Activated CD4-positive, alpha-beta T cell treated with anti-CD3 and anti-CD28 coated beads, Interleukin-2, amount 10 ng/mL, durations not matched to agents 24 days and 14 days (primary cell): Measurements from ENCODE around the gene FHOD3. TPM values are rescaled to one million over a fixed set of nuclear protein-coding genes. Genes with fewer than 3 reads are reported as not detected.

Source experiments
- DNase-seq: peaks from one replicate; pipeline ENCODE4 v3.0.0; 2022
- H3K27ac Mint-ChIP-seq: one replicate; pipeline ENCODE4 v1.8.0; 2022; ENCODE audit warnings: mild to moderate bottlenecking, mixed read lengths
- H3K27me3 Mint-ChIP-seq: one replicate; pipeline ENCODE4 v1.8.0; 2022; ENCODE audit warnings: mixed read lengths
- H3K36me3 Mint-ChIP-seq: one replicate; pipeline ENCODE4 v1.8.0; 2022; ENCODE audit warnings: low read depth, mild to moderate bottlenecking, mixed read lengths
- H3K4me1 Mint-ChIP-seq: one replicate; pipeline ENCODE4 v1.8.0; 2021; ENCODE audit warnings: mixed read lengths
- H3K4me3 Mint-ChIP-seq: one replicate; pipeline ENCODE4 v1.8.0; 2022; ENCODE audit warnings: mild to moderate bottlenecking, moderate library complexity, mixed read lengths
- H3K9me3 Mint-ChIP-seq: one replicate; pipeline ENCODE4 v1.8.0; 2021; ENCODE audit warnings: mixed read lengths
- intact Hi-C: fragments of 100-400 bp; cut with micrococcal nuclease; formaldehyde crosslinking; loops from one replicate; pipeline ENCODE4 v1.15.1; 2023
- total RNA-seq: library from RNA; stranded (reverse); gene quantifications from 2 replicates; pipeline ENCODE4 v1.2.3, GENCODE V29; 2022

FHOD3 gene
- total RNA-seq, 1 donor from 2014 or later: not detected

DNA sequence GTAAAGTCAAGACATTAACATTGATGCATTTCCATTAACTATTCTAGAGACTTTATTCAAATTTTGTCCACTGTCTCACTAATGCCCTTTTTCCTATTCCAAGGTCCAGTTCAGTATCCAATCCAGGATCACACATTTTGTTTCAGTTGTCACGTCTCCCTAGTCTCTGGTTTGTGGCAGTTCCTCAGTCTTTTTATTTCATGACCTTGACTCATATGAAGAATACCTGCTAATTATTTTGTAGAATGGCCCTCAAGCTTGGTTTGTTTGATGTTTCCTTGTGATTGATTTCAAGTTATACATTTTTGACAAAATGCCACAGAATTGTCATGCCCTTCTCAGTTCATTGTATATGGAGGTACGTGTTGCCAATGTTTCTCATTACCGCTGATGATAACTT is 145.2 kb downstream of the FHOD3 start:
- Mint-ChIP-seq H3K4me1 (no peaks in the 10 kb centered on the region), H3K27me3 (no peaks in the 10 kb centered on the region), H3K9me3 (no peaks in the 10 kb centered on the region), H3K27ac (no peak overlapping the region), H3K36me3 (no peaks in the 10 kb centered on the region), H3K4me3 (no peak overlapping the region)
- DNase-seq: no peak
- intact Hi-C loops: no loop called here

DNA sequence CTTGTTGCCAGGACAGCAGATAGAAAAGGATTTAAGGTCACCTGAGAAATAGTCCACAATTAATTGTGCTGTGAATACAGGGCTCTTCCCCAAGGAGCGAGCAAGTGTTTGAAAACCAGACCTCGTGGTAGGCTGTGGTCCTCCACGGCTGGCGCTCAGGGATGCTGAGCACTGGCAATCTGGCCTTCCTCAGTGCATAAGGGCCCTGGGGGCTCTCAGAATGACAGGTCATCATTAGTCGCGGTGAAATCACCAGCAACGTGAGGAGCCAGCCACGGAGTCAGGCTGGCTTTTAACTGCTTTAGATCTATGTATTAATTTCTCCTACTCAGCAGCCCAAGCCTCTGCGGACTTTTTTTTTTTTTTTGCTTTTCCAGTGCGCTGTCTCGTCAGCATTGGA is 148.5 kb downstream of the FHOD3 start:
- Mint-ChIP-seq H3K9me3 (no peaks in the 10 kb centered on the region), H3K4me1 (no peaks in the 10 kb centered on the region), H3K36me3 (no peaks in the 10 kb centered on the region), H3K27me3 (peaks cover 2% of the 10 kb centered on the region), H3K27ac (no peak overlapping the region), H3K4me3 (no peak overlapping the region)
- intact Hi-C loops: no loop called here
- DNase-seq: no peak

DNA sequence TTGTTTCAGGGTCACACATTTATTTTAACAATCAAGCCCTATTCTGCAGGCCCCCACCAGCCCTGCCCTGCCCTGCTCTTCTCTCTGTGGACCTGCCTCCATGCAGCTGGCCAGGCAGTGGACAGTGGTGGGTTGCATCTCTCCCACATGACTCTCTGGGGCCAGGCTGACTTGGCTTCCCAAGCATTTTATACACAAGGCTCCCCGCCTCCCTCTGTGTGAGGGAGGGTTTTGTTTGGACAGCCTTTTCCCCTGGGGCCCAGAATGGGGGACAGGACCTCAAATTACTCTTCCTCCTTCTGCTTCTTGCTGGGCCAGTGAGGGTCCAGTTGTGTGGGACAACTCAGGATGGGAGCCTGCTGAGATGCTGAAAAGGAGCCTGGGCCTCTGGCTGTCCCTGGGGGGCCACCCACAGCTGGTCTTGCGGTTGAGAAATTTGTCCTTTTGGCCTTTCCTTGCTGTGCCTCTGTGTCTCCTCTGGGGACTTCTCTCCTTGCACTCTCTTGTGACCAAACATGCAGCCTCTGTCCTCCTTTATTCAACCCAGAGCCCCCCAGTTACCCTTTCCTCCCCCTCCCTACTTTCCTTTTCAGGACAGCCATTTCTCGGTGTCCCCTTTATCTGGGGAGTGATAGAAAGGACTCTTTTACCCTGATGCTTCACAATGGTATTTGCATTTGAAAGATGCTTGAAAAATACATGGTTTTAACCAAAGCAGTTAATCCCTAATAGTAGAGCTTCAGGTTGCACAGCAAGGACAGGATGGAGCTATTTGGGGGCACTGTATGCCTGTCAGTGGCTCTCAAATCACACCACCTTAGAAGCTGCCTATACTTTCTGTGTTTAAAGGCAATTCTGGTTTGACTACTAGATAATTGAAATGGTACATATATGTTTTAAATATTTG is 151.1 kb downstream of the FHOD3 start:
- Mint-ChIP-seq H3K36me3 (no peaks in the 10 kb centered on the region), H3K4me1 (no peaks in the 10 kb centered on the region), H3K27ac (no peak overlapping the region), H3K9me3 (no peaks in the 10 kb centered on the region), H3K27me3 (peaks cover 2% of the 10 kb centered on the region), H3K4me3 (no peak overlapping the region)
- no peak for DNase-seq
- intact Hi-C loops: no loop called here

DNA sequence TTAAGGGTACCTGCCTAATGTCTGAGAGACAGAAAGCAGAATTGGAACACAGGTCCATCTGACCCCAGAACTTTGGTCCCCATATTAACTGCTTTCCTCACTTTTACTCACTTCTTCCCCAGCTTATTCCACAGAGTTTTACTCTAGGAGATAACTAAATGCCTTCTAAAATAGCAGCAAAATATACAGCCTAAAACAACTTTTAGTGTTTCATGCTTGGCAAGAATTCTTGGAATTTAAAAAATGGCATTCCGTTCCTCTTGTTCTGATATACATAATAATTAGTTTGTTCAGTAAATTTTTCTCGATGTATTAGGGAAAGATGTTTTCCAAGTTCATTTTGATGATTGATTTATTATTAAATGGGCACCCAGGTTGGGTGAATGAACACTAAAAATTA is 151.9 kb downstream of the FHOD3 start:
- intact Hi-C loops: no loop called here
- Mint-ChIP-seq H3K9me3 (no peaks in the 10 kb centered on the region), H3K36me3 (no peaks in the 10 kb centered on the region), H3K4me3 (no peak overlapping the region), H3K27me3 (peaks cover 2% of the 10 kb centered on the region), H3K27ac (no peak overlapping the region), H3K4me1 (no peaks in the 10 kb centered on the region)
- no peak for DNase-seq

DNA sequence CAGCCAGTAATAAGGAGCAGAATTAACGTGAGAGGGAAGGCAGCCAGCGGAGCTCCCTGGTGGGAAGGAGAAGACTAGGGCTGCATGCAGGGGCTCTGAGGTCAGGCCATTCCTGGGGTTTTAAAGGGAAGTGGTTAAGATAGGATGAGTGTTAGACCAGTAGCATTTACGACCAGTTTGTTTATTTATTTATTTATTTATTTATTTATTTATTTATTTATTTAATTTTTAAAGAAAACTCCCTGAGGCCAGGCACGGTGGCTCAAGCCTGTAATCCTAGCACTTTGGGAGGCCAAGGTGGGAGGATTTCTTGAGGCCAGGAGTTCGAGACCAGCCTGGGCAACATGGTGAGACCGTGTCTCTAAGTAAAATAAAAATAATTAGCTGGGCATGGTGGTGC is 152.8 kb downstream of the FHOD3 start:
- Mint-ChIP-seq H3K9me3 (no peaks in the 10 kb centered on the region), H3K4me1 (no peaks in the 10 kb centered on the region), H3K4me3 (no peak overlapping the region), H3K27ac (no peak overlapping the region), H3K27me3 (peaks cover 2% of the 10 kb centered on the region), H3K36me3 (no peaks in the 10 kb centered on the region)
- intact Hi-C loops: no loop called here
- DNase-seq: no peak

DNA sequence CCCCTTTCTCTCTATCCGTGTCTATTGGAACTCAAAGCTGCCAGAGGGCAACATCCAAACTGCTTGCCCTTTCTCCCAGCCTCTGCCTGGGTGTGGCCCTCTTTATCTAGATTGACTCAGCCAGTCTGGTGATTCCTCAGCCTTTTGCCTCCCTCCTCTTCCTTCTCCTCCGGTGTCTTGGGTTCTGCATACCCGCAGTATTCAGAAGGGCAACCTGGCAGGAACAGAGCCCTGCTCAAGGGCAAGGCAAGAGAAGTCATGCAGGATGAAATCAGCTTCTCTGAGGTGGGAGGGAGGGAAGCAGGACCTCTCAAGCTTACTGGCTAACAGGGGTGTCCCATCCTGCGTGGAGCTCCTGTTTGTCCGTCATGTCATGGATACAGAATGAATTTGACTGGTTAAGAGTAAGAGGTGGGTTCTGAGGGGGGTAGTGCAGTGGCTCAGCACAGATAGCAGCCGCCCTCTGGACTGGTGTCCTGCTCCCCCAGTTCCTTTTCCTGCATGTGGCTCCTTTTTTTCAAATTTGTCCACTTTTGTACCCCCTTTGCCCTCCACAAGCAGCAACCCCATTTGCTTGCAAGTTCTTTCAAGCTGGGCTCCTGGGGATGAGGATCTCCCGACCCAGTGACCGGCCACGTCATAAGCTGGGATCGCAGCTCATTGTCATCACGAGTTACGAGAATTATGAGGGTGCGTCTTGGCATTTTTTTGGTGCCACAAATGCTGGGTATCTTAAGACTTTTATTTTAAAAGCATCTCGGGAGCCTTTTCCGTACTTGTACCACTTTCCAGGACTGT is 154.1 kb downstream of the FHOD3 start:
- H3K9me3 Mint-ChIP-seq: no peaks in the 10 kb centered on the region
- no peak for DNase-seq
- H3K27ac Mint-ChIP-seq: no peak overlapping the region
- H3K36me3 Mint-ChIP-seq: no peaks in the 10 kb centered on the region
- no peak overlapping the region for H3K4me3 Mint-ChIP-seq
- H3K4me1 Mint-ChIP-seq: no peaks in the 10 kb centered on the region
- peaks cover 2% of the 10 kb centered on the region for H3K27me3 Mint-ChIP-seq
- intact Hi-C loops: no loop called here

DNA sequence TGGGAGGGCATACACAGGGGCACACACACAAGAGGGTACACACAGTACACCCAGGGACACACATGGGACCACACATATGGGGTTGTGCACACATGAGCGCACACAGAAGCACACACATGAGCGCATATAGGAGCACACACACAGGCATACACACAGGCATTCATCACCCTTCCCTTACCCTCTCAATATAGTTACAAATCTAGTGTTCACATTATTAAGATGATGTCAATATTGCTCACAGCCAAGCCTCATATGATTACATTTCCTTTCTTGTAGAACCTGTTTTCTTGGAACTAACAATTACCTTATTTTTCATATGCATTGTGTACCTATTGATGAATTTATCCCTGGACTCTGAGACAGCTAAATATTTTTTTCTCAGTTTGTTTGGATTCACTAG is 156.7 kb downstream of the FHOD3 start:
- no peaks in the 10 kb centered on the region for H3K36me3 Mint-ChIP-seq

DNA sequence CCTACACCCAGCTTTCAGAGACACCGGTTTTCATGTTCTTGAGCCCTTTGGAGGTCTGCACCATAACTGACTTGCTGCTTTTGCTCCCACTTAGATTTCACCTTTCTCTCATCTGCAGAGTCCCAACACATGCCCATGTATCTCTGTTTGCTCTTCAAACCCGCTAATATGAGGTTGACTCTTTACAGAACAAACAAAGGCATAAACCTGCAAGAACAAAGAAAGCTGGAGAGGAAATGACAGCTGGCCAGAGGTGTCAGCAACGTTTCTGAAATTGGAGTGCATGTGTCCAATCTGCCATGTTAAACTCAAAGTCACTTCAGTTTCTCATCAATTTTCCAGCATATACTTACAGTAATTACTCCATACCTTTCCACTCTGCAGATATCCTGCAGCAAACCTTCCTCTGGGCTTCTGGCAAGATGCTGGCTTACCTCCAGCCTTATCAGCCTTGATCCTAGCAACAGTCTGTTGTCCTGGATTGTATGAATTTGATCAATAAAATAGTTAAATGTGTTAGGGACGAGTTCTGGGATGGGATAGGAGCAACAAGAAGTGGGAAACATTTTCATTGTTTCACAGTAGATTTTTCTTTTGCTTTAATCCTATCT is 157.4 kb downstream of the FHOD3 start:
- Mint-ChIP-seq H3K27ac (no peak overlapping the region), H3K4me3 (no peak overlapping the region), H3K4me1 (no peaks in the 10 kb centered on the region)

More for the DNA sequence above, 156.7 kb downstream of the FHOD3 start:
- H3K9me3 Mint-ChIP-seq: no peaks in the 10 kb centered on the region
- no peaks in the 10 kb centered on the region for H3K4me1 Mint-ChIP-seq
- DNase-seq: no peak
- H3K27ac Mint-ChIP-seq: no peak overlapping the region
- H3K27me3 Mint-ChIP-seq: no peaks in the 10 kb centered on the region
- H3K4me3 Mint-ChIP-seq: no peak overlapping the region
- intact Hi-C loops: no loop called here

DNA sequence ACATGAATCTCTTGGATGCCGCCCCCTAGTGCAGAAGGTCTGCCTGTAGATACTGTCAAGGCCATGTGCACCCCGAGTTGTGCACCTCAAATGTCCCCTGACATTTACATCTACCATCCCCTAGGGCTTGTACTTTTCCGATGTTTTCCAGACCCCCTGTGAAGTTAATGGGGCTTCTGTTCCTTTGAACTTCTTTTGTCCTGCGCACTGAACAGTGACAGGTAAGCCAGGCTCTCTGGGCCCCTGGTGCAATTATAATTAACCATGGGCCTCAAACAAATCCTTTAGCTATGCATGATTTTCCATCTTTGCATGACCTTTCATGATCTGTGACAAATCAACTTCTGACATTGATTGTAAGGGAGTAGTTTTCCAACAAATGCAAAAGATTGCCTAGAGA is 158.4 kb downstream of the FHOD3 start:
- intact Hi-C loops: no loop called here
- H3K9me3 Mint-ChIP-seq: no peaks in the 10 kb centered on the region
- DNase-seq: no peak
- no peak overlapping the region for H3K4me3 Mint-ChIP-seq
- no peaks in the 10 kb centered on the region for H3K27me3 Mint-ChIP-seq
- H3K27ac Mint-ChIP-seq: no peak overlapping the region
- H3K4me1 Mint-ChIP-seq: no peaks in the 10 kb centered on the region
- no peaks in the 10 kb centered on the region for H3K36me3 Mint-ChIP-seq

More for the DNA sequence above, 157.4 kb downstream of the FHOD3 start:
- Mint-ChIP-seq H3K9me3 (no peaks in the 10 kb centered on the region), H3K27me3 (no peaks in the 10 kb centered on the region), H3K36me3 (no peaks in the 10 kb centered on the region)
- DNase-seq: no peak
- intact Hi-C loops: no loop called here

DNA sequence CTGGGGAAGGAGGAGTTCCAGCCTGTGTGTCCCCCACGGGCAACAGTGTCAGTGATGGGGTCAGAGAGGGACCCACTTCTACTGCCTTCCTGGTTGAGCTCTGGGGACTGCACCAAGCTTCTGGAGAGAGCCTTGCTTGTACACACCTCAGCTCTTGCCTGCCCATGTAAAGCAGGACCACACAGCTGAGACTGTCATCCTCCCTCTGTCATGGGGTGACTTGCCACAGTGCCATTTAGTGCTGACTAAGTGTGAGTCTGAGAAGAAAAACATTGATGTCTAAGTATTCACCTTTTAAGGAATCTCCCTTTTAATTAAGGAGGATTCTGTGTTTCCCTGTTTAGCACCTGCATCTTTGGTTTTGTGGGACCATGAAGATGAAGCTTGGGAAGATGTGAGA is 159.1 kb downstream of the FHOD3 start:
- Mint-ChIP-seq H3K4me1 (no peaks in the 10 kb centered on the region), H3K9me3 (no peaks in the 10 kb centered on the region), H3K27ac (no peak overlapping the region), H3K4me3 (no peak overlapping the region), H3K36me3 (no peaks in the 10 kb centered on the region), H3K27me3 (no peaks in the 10 kb centered on the region)
- DNase-seq: no peak
- intact Hi-C loops: no loop called here

DNA sequence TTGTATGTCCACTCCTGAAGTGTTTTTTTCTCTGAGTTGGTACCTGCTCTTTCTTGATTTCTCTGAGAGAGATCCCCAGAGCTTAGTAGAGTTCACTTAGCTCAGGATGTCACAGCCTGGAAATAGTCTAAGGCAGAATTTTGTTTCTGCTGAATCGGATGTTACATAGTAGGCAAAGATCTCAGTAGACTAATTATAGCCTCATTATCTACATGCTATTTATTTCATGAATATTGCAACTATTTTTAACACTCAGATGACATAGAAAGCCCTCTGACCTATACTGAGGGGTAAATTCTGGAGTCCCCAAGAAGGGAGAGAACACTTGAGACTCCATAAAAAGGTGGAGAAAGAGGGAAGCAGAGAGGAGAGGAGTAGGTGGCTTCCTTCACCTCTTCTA is 160.2 kb downstream of the FHOD3 start:
- Mint-ChIP-seq H3K27me3 (no peaks in the 10 kb centered on the region), H3K27ac (no peak overlapping the region), H3K9me3 (no peaks in the 10 kb centered on the region), H3K4me3 (no peak overlapping the region), H3K36me3 (no peaks in the 10 kb centered on the region), H3K4me1 (peaks cover 2% of the 10 kb centered on the region)
- DNase-seq: no peak
- intact Hi-C loops: no loop called here

DNA sequence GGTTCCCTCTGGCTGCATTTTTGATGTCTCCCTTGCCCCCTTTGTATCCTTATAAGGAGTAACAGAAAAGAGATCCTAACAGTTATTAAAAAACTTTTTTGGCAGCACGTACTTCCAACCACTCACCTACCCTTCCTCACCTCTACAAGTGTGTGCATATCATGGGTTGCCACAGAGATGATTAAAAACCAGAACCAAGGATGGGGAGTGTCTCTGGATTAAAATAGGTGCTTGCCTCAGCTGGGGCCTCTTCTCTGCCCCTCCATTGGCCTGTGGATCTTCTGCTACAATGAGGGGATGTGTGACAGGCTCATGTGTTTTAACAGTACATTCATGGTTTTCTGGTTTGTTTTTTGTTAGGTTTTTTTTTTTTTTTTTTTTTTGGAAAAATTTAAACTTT is 160.8 kb downstream of the FHOD3 start:
- H3K27ac Mint-ChIP-seq: no peak overlapping the region
- no peaks in the 10 kb centered on the region for H3K36me3 Mint-ChIP-seq
- H3K27me3 Mint-ChIP-seq: no peaks in the 10 kb centered on the region
- no peak overlapping the region for H3K4me3 Mint-ChIP-seq
- peaks cover 2% of the 10 kb centered on the region for H3K4me1 Mint-ChIP-seq
- DNase-seq: no peak
- intact Hi-C loops: no loop called here
- H3K9me3 Mint-ChIP-seq: no peaks in the 10 kb centered on the region

DNA sequence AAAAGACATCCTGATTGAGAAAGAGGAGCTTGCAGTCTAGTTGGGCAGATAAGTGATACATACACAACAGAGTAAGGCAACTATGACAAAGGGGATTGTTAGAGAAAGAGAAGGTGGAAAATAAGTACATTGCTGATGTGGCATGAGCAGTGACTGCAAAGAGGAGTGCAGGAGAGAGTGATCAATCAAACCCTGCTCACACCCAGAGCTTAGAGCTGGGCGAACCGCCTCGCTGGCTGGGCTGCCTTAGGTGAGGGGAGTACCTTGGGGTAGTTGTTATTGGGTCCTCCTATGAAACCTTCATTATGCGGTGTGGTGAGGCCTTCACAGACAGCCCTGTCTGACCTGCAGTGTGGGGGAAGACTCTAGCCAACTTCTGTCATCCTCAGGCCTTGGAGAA is 161.7 kb downstream of the FHOD3 start:
- no peak for DNase-seq
- H3K9me3 Mint-ChIP-seq: no peaks in the 10 kb centered on the region
- H3K4me3 Mint-ChIP-seq: no peak overlapping the region
- H3K4me1 Mint-ChIP-seq: peaks cover 2% of the 10 kb centered on the region
- no peaks in the 10 kb centered on the region for H3K36me3 Mint-ChIP-seq
- H3K27ac Mint-ChIP-seq: no peak overlapping the region
- intact Hi-C loops: no loop called here
- no peaks in the 10 kb centered on the region for H3K27me3 Mint-ChIP-seq

DNA sequence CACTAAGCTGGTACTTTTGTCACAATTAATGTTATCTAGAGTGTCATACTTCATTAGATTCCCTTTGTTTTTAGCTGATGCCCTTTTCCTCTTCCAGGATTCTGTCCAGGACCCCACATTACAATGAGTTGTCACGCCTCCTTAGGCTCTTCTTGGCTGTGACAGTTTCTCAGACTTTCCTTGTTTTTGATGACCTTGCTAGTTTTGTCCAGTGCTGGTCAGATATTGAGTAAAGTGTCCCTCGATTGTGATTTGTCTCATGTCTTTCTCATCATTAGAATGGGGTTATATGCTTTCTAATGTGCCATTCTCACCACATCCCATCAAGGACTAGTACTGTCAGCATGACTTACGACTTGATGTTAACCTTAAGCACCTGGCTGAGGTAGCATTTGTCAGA is 162.3 kb downstream of the FHOD3 start:
- Mint-ChIP-seq H3K9me3 (no peaks in the 10 kb centered on the region), H3K36me3 (no peaks in the 10 kb centered on the region), H3K4me3 (no peak overlapping the region), H3K27me3 (no peaks in the 10 kb centered on the region), H3K27ac (no peak overlapping the region), H3K4me1 (peaks cover 2% of the 10 kb centered on the region)
- no peak for DNase-seq
- intact Hi-C loops: no loop called here
